ENCODE data around the gene SLC44A4.

GRCh38 chr6:31871046-31871659 is 7.6 kb downstream of the SLC44A4 start:
- TF ChIP-seq CTCF (conservative IDR thresholded peaks at IDR 0.05; ENCODE audit: low read depth, low read length) = no peak
- no peak for TF ChIP-seq EZH2 (IDR thresholded peaks at IDR 0.05; ENCODE audit: low read length, unreplicated experiment)
- TF ChIP-seq EZH2phosphoT487 (IDR thresholded peaks at IDR 0.05; ENCODE audit: borderline replicate concordance, low read length) = no peak
